Measurements from ENCODE around the gene GJB6. TPM values are rescaled to one million over a fixed set of nuclear protein-coding genes. Genes with fewer than 3 reads are reported as not detected.

The GJB6 gene
- total RNA-seq, 1 donor, result not detected

DNA sequence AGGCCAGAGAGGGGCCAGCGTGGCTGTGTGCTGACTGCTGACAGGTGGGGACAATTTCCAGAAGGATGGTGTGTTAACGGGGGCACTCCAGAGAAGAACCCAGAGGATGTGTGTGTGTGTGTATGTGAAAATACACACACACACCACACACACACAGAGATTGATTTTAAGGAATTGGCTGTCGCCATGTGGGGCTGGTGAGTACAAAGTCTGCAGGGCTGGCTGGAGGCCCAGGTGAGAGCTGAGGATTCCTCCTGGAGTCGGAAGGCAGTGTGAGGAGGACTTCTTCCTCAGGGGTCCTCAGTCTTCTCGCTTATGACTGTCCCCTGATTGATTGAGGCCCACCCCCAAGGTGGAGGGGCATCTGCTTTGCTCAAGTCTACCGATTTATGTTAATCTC, 7.6 kb upstream of the GJB6 start:
- Histone ChIP-seq H4K20me1 (ENCODE audit: insufficient read depth, low read length) (no peaks in the 10 kb centered on the region), H3K79me2 (ENCODE audit: insufficient read depth, low read length) (no peaks in the 10 kb centered on the region), H3K9me3 (ENCODE audit: low read depth, low read length) (no peaks in the 10 kb centered on the region), H3K27ac (ENCODE audit: low read depth, low read length) (no peak overlapping the region), H2AFZ (ENCODE audit: low read length) (no peak overlapping the region), H3K27me3 (ENCODE audit: insufficient read depth, low read length) (peaks cover 27% of the 10 kb centered on the region), H3K4me2 (ENCODE audit: insufficient read depth, low read length) (no peak overlapping the region), H3K4me1 (ENCODE audit: insufficient read depth, low read length) (no peaks in the 10 kb centered on the region), H3K36me3 (ENCODE audit: insufficient read depth, low read length) (no peaks in the 10 kb centered on the region), H3K4me3 (ENCODE audit: insufficient read depth, low read length) (no peak overlapping the region)
- TF ChIP-seq, protein P1, sequence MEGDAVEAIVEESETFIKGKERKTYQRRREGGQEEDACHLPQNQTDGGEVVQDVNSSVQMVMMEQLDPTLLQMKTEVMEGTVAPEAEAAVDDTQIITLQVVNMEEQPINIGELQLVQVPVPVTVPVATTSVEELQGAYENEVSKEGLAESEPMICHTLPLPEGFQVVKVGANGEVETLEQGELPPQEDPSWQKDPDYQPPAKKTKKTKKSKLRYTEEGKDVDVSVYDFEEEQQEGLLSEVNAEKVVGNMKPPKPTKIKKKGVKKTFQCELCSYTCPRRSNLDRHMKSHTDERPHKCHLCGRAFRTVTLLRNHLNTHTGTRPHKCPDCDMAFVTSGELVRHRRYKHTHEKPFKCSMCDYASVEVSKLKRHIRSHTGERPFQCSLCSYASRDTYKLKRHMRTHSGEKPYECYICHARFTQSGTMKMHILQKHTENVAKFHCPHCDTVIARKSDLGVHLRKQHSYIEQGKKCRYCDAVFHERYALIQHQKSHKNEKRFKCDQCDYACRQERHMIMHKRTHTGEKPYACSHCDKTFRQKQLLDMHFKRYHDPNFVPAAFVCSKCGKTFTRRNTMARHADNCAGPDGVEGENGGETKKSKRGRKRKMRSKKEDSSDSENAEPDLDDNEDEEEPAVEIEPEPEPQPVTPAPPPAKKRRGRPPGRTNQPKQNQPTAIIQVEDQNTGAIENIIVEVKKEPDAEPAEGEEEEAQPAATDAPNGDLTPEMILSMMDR (IDR thresholded peaks at IDR 0.05; ENCODE audit: extremely low read depth, low read depth, low read length), result no peak
- DNase-seq (ENCODE audit: insufficient read length, low spot score, missing footprints), result no peak

- peaks cover 60% of the 10 kb centered on the region for H3K27me3 ChIP-seq (ENCODE audit: insufficient read depth, low read length)
- H3K27ac ChIP-seq (ENCODE audit: low read depth, low read length), result no peak overlapping the region
- H2AFZ ChIP-seq (ENCODE audit: low read length), result no peak overlapping the region
- no peaks in the 10 kb centered on the region for H3K9me3 ChIP-seq (ENCODE audit: low read depth, low read length)
- no peak overlapping the region for H3K4me3 ChIP-seq (ENCODE audit: insufficient read depth, low read length)
- H4K20me1 ChIP-seq (ENCODE audit: insufficient read depth, low read length), result no peaks in the 10 kb centered on the region
- H3K79me2 ChIP-seq (ENCODE audit: insufficient read depth, low read length), result no peaks in the 10 kb centered on the region
- TF ChIP-seq, protein P1 (IDR thresholded peaks at IDR 0.05; ENCODE audit: extremely low read depth, low read depth, low read length), result no peak
- H3K4me2 ChIP-seq (ENCODE audit: insufficient read depth, low read length), result no peak overlapping the region
- H3K4me1 ChIP-seq (ENCODE audit: insufficient read depth, low read length), result no peaks in the 10 kb centered on the region
- no peaks in the 10 kb centered on the region for H3K36me3 ChIP-seq (ENCODE audit: insufficient read depth, low read length)
- no peak for DNase-seq (ENCODE audit: insufficient read length, low spot score, missing footprints)
These were observed 598 bp upstream of the GJB6 start for GRCh38 chr13:20232556-20233277.

GRCh38 chr13:20230913-20231838, 943 bp downstream of the GJB6 start:
- no peak overlapping the region for H3K4me3 ChIP-seq (ENCODE audit: insufficient read depth, low read length)
- H3K9me3 ChIP-seq (ENCODE audit: low read depth, low read length), result no peaks in the 10 kb centered on the region
- H3K27ac ChIP-seq (ENCODE audit: low read depth, low read length), result no peak overlapping the region
- no peaks in the 10 kb centered on the region for H3K4me1 ChIP-seq (ENCODE audit: insufficient read depth, low read length)
- peaks cover 61% of the 10 kb centered on the region for H3K27me3 ChIP-seq (ENCODE audit: insufficient read depth, low read length)
- TF ChIP-seq, protein P1 (IDR thresholded peaks at IDR 0.05; ENCODE audit: extremely low read depth, low read depth, low read length), result no peak
- no peaks in the 10 kb centered on the region for H3K79me2 ChIP-seq (ENCODE audit: insufficient read depth, low read length)
- H3K4me2 ChIP-seq (ENCODE audit: insufficient read depth, low read length), result no peak overlapping the region
- DNase-seq (ENCODE audit: insufficient read length, low spot score, missing footprints), result peak; percentile 82
- no peaks in the 10 kb centered on the region for H3K36me3 ChIP-seq (ENCODE audit: insufficient read depth, low read length)
- no peak overlapping the region for H2AFZ ChIP-seq (ENCODE audit: low read length)
- H4K20me1 ChIP-seq (ENCODE audit: insufficient read depth, low read length), result no peaks in the 10 kb centered on the region

- no peak overlapping the region for H2AFZ ChIP-seq (ENCODE audit: low read length)
- H3K4me1 ChIP-seq (ENCODE audit: insufficient read depth, low read length), result no peaks in the 10 kb centered on the region
- H3K4me2 ChIP-seq (ENCODE audit: insufficient read depth, low read length), result no peak overlapping the region
- peaks cover 68% of the 10 kb centered on the region for H3K27me3 ChIP-seq (ENCODE audit: insufficient read depth, low read length)
- TF ChIP-seq, protein P1 (IDR thresholded peaks at IDR 0.05; ENCODE audit: extremely low read depth, low read depth, low read length), result no peak
- H3K4me3 ChIP-seq (ENCODE audit: insufficient read depth, low read length), result no peak overlapping the region
- no peaks in the 10 kb centered on the region for H4K20me1 ChIP-seq (ENCODE audit: insufficient read depth, low read length)
- H3K79me2 ChIP-seq (ENCODE audit: insufficient read depth, low read length), result no peaks in the 10 kb centered on the region
- H3K9me3 ChIP-seq (ENCODE audit: low read depth, low read length), result no peaks in the 10 kb centered on the region
- no peaks in the 10 kb centered on the region for H3K36me3 ChIP-seq (ENCODE audit: insufficient read depth, low read length)
- no peak overlapping the region for H3K27ac ChIP-seq (ENCODE audit: low read depth, low read length)
- no peak for DNase-seq (ENCODE audit: insufficient read length, low spot score, missing footprints)
These were observed 4.4 kb downstream of the GJB6 start for GRCh38 chr13:20227730-20228129.
